ENCODE data around the gene TMEM247.
"Not testable (repeated sequence)": the region's sequence is repeated elsewhere in the genome, so short reads cannot be mapped to it uniquely, and the experiment has no call there.

The TMEM247 gene

DNA sequence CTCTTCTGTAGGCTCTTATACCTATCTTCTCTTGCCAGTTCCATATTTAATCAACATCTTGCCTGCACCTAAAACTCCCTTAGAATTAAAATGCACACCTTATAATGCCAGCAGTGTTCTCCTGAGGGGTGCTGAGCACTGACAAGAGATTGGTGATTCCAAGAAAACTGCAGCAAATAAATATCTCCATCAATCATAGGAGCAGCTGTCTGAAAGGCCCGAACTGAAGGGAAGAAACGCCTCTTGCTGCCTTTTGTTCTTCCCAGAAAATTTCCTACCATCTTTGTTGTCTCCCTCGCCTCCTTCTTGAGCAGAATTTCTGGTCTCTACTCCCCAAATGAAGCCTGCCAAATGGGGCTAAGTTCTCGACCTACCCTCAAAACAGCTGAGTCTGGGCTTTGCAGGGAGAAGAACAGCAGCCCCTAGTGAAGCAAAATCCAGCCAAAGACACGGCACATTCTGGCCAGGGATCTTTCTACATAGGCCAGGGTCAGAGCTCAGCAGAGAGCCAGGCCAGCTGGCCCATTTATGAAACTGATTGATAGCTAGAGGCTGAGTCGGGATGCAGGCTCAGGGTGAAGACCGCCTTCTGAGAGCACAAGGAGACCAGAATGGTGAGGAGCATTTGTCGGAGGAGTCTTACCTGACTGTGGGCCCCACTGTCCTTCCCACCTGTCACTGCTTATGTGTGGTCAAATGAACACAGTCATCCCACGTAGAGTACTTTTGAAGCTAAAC, 20.4 kb upstream of the TMEM247 start:
- DNase-seq (ENCODE audit: low spot score): no peak

DNA sequence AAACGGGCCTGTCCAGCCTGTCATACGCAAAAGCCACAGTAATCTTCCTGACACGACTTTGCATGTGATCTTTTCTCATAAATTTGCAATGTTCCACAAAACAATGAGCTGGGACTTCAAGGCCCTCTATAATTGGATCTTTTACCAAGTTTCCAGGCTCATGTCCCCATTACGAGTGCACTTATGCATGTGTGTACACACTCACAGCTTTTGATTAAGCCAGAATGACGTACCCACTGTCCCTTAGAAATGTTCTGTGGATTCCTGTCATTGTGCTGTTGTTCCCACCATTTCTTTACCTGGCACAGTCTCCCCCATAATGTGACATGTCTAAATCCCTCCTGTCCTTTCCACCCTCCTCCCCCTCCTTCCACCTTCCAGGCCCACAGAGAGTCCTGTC, 19.7 kb upstream of the TMEM247 start:
- no peak for DNase-seq (ENCODE audit: low spot score)

DNA sequence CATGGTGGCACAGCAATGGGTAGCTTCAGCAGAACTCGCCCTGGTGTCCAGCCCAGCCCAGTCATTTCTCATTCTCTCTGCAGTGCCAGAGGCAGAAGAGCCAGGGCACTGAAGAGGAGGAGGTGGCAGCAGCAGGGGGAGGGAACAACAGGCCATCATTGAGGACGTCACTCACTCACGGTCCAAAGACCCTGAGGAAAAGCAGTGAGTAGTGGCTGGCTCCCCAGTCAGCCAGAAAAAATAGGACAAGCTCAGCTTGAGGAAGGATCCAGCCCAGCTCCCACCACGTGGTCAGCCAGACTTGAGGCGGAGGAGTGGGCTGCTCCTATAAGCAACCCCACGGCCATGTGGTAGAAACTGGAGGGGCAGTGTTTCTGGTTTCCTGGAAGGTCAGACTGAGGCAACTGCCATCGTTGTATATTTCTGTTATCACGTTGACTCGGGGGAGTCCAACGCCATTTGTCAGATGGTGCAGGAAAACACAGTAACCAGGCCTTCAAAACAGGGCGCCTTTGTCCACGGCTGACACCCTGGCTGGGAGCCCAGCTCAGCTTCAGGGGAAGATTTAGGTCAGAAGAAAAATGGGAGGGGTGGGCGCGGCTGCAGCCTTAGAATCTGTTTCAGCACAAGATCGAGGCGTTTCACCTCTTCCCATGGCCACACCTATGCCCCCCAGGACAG, 19.0 kb upstream of the TMEM247 start:
- no peak for DNase-seq (ENCODE audit: low spot score)

DNA sequence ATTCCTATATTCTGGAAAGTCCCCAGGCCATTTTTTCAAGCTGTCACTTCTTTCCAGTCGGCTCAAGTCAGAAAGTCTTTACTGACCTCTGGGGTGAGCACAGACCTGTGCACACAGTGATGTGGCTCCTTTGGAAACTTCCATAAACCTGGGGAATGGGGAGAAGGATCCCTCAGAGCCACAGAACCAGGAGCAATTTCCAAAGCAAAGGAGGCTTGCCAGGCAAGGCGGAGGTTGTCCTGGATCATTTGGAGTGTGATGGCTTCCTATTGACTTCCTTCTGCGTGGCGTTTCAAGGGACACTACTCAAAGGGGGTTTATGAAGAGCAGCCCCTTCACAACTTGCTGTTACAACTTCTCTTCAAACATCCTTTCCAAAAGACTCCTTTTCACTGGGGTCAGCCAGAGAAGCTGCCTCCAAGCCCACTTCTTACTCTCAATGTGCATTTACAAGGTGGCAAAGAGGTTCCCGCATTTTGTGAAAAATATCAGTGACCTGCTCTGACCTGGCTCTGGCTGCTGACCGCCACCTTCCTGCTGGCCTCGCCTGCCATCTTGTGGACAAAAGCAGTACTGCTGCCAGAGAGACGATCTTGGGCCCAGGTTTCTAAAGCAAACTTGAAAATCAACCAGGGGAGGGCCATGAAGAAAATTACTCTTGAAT, 18.2 kb upstream of the TMEM247 start:
- DNase-seq (ENCODE audit: low spot score): peak; percentile 79

DNA sequence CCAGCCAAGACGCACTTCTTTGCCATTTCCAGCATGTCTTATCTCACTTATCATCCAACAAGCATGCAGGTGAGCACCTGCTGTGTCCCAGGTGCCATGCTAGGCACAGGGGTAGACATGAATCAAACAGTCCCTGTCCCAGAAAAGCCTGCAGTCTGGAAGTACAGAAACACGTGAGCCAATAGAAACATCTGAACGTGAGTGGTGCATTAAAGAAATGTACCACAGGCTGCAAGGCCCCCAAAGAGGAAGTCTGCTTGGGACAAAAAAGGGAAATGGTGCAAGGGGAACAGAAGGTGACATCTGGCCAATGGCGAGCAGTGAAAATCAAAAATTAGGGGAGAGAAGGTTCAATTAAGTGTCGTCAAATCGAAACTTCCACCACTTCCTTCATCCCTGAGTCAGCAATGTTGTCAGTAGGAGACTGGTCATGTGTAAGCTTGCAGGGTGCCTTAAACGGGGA, 17.6 kb upstream of the TMEM247 start:
- DNase-seq (ENCODE audit: low spot score): no peak

DNA sequence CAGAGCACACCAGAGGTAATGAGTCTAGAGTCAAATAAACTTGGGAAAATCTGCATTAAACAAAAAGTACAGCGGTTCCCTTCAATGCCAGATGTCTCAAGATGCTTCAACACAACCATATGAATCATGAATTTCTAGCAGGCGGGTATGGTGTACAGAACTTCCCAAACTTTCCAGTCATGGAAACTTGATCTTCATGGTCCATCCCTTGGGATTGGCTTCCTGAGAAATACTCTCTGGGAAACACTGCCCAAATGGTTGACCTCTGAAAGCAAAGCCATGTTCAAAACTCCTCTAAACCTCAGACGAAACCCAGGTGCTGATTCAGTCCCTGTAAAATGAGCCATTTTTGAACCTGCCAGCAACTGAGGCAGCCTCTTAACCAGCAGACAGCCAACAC, 16.4 kb upstream of the TMEM247 start:
- DNase-seq (ENCODE audit: low spot score): no peak

DNA sequence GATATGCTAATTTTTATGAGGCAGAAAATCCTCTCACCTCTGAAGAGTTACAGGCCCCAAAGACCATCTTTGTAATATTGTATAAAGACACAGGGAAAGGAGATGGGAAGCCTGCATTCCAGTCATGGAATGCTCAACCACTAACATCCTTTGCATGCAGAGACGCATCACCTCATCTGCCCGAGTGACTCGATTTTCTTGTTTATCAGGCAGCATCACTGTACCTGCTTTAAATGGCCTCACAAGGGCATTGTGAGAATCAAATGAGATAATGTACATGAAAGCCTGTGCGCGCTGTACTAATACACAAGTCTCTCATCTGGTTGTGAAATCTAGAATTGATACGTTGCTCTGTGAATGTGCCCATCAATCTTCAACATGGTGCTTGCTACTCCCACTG, 10.2 kb upstream of the TMEM247 start:
- no peak for DNase-seq (ENCODE audit: low spot score)

DNA sequence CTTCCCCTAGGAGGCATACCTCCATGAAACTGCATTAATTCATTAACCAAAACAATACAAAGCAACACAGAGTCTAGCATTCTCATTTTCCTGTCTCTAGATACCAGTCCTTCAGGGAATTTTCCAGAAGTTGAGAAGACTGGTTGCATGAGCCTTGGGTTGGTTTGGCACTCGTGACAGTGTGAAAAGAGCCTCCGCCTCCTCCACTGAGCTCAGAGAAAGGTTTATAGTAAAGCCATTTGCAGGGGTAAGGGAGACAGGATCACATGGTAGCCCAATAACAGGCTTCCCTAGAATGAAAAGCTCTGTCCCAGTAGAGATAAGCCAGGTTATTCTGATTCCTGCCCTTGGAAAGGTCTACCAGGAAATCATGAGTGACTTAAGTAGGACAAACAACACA, 9.7 kb upstream of the TMEM247 start:
- DNase-seq (ENCODE audit: low spot score): no peak

DNA sequence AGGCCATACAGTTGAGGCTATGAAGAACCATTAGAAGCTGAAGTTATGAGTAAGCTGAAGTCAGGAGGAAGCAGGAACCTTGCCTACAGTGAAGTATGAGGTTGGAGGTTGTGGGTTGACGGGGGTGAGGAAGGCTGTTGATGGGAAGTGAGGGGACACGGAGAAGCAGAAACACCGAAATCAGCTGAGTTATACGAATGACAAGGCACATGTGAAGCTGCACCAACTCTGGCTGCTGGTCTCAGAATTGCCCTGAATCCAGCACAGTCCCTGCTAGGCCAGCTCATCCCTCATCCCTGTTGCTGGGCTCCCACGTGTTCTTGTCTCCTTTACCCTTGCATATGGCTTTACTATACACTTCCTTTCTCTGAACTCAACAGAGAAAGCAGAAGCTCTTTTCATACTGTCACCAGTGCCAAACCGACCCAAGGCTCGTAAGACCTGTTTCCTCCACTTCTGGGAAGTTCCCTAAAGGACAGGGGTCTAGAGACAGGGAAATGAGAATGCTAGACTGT, 9.2 kb upstream of the TMEM247 start:
- DNase-seq (ENCODE audit: low spot score): no peak

DNA sequence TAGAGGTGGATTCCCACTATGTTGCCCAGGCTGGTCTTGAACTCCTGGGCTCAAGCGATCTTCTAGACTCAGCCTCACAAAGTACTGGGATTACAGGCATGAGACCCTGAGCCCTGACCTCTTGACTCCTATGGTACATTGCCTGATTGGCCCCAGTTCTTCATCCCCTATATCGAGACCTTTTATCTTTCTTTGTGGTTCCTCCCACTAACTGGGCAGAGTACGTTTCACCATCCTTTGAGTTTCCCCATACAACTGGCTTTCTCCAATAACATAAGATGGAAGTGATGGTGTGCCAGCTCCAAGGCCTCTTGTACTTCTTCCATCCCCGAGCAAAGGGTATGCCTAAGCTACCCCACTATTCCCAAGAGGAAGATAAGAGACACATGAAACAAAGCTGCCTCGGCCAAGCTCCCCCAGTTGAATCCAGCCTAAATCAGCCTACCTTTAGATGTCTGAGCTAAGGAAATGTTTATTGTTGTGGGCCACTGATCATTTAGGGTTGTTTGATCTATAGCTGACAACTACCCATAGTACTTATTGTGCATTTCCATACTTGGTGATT, 8.3 kb upstream of the TMEM247 start:
- DNase-seq (ENCODE audit: low spot score): no peak

DNA sequence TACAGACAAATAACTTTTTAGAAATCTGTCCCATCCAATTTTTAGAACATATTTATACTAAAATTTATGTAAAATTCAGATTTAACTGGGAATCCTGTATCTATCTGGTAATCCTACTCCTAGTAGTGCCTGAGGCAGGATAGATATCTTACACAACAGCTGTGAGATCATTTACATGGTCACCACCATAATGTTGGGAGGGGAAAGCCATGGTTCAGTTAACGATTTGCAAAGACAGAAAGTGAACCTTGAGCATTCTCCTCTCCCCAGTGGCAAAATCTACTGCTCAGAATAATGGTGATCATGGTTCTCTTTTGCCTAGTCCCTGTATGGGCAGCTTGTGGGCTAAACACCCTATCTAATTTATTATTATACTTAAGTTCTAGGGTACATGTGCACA, 7.7 kb upstream of the TMEM247 start:
- DNase-seq (ENCODE audit: low spot score): no peak

DNA sequence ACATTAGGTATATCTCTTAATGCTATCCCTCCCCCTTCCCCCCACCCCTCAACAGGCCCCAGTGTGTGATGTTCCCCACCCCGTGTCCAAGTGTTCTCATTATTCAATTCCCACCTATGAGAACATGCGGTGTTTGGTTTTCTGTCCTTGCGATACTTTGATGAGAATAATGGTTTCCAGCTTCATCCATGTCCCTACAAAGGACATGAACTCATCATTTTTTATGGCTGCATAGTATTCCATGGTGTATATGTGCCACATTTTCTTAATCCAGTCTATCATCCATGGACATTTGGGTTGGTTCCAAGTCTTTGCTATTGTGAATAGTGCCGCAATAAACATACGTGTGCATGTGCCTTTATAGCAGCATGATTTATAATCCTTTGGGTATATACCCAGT, 7.2 kb upstream of the TMEM247 start:
- not testable (repeated sequence) for DNase-seq (ENCODE audit: low spot score)

DNA sequence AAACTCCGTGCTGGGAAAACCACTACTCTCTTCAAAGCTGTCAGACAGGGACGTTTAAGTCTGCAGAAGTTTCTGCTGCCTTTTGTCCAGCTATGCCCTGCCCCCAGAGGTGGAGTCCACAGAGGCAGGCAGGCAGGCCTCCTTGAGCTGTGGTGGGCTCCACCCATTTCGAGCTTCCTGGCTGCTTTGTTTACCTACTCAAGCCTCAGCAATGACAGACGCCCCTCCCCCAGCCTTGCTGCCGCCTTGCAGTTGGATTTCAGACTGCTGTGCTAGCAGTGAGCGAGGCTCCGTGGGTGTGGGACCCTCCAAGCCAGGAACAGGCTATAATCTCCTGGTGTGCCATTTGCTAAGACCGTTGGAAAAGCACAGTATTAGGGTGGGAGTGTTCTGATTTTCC, 1.9 kb upstream of the TMEM247 start:
- not testable (repeated sequence) for DNase-seq (ENCODE audit: low spot score)

DNA sequence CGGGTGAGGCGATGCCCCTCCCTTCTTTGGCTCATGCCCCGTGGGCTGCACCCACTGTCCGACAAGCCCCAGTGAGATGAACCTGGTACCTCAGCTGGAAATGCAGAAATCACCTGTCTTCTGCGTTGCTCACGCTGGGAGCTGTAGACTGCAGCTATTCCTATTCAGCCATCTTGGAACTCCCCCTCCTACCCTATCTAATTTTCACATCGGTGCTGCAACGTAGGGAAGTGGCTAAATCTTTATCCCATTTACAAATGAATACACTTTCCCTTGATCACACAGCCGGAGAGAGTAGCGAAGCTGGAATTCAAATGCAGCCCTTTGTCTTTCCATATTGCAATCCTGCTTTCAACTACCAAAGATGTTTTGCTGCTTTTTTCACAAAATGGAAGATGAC, 1.4 kb upstream of the TMEM247 start:
- DNase-seq (ENCODE audit: low spot score): no peak

DNA sequence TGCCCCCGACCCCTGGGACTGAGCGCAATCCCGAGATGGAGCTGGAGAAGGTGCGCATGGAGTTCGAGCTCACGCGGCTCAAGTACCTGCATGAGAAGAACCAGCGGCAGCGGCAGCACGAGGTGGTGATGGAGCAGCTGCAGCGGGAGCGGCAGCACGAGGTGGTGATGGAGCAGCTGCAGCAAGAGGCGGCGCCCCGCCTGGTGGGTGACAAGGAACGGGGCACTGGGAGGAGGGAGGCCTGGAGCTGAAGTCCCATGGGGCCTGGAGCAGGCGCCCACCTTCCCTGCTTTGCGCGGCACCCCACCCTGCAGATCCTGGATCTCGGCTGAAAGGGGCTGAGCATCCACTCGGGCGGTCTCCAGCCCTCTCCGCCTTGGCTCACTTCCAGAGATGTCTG, 1.2 kb downstream of the TMEM247 start:
- no peak for DNase-seq (ENCODE audit: low spot score)

DNA sequence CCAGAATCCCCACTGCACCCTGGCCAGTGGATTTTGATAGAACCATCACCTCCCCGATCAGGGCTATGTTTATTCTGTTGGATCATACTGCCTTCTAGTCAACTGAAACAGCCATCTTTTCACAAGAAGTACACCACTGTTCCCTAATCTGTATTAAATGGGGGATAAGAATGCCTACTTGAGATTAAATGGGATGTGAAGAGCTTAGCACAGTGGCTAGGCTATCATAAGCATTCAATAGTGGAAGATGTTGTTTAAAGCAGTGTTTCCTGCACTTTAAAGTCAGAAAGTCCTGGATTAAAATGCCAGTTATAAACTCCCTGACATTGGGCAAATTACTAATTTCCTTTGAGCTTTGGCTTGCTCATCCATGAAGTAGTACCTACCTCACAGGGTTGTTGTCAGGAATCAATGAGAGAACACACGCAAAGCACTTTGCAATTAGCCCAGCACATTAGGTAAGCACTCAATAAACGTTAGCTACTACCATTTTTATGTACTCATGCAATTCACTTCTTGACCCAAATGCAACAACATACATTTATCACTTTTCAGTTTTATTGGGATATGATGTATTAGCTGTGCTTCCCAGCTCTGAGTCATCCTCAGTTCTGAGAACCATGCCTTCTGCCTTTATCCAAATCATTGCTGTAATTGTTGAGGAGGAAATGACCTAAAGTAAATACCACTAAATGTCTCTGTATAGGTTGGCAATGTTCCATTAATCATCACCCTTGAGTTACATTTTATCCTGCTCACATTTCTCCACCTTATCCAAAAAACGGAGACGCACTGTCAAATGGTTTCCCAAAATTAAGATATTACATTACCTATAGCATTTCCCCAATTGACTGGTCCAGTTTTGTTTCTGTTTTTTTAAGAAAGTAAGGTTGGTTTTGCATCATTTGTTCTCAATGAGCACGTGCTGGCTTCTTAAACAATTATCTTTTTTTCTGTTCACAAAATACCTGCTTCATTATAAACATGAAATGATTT, 2.1 kb downstream of the TMEM247 start:
- no peak for DNase-seq (ENCODE audit: low spot score)

DNA sequence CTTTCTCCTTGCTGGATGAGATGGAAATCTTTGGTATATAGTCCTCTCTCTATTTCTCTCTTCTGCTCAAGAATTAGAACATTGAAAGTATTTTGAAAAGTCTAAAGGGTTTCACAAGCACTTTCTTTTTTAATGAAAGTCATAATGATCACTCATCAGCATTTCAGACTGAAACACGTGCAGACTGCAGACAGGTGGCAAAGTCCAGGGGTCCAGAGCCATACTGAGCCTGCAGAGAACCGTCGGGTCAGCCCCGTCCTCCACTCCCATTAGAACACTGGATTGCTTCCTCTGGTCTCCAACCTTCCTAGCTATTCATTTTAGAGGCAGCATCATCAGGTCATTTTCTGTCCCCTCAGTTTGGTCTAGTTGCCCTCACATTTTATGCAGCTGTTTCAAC, 3.1 kb downstream of the TMEM247 start:
- no peak for DNase-seq (ENCODE audit: low spot score)

DNA sequence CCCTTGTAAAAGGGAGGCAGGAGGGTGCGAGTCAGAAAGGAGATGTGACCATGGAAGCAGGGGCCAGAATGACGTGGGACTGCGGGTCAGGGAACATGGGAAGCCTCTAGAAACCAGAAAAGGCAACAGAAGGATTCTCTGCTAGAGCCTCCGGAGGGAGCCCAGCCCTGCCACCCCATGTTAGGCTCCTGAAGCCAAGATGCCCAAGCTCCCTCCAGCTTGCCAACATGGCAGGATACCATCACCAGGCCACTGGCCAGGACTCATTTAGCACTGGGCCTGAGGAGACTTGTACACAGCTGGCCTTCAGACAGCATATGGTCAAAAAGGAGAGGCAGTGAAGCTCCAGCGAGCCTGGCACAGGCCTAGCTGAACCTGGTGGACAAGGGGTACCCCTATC, 5.6 kb downstream of the TMEM247 start:
- no peak for DNase-seq (ENCODE audit: low spot score)

DNA sequence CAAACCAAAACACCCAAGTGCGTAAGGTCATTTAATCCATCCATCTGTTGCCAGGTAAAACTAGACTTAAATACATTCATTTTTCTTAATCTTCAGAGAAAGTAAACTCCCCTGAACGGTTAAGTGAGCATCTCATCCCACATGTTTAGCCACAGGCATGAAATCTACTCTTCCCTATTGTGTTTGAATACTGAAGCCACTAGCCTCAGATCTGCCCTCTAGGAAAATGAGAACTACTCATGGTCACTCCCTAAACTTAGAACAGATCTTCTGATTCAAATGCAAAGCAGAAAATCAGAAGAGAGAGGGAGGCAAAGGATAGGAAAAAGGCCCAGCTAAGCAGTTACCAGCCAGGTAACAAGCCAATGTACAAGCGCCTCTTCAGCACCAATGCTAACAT, 7.1 kb downstream of the TMEM247 start:
- DNase-seq (ENCODE audit: low spot score): no peak

DNA sequence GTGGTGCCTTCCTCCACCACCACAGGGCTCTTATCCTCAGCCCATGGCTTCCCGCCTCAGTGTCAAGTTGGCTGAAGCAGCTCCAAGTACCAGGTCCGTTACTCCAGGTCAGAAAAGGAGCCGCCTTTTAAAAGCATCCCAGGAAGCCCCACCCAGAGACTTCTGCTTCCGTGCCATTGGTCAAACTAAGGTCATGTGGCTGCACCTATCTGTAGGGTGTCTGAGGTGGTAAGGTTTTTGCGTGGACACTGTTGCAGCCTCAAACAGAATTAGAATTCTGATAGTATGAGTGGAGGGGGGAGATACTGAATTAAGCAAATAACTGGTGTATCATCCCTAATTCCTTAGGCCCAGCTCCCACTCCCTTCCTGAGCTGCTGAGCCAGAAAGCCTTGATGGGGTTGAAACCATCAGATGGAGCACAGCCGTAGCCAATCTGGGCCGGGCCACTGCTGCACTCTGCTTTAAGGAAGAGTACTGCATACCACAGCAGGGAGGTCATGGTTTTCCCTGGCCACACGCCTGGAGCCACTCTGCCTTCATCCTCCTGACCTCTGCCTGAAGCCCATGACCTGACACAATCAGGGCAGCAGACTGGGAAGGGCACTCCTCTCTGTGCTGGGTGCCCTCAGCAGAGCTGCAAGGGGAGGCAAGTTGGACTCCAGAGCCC, 8.4 kb downstream of the TMEM247 start:
- no peak for DNase-seq (ENCODE audit: low spot score)

DNA sequence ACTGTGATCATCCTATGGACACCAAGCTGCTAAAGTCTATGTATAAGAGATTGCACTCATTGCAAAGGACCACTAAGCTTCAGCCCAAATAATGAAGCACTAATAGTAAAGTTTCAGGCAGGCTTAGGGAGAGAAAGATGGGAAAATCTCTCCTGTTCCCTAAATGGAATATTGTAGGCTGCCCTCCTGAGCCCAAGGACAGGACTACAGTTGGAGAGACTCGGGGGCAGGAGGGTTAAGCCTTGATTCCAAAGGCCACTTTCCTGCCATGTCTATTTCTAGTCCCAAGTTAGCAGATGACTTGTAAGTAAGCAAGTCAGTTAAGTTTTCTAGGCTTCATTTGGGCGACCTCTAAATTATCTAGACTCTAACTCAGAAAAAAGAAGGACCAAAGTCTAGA, 9.0 kb downstream of the TMEM247 start:
- DNase-seq (ENCODE audit: low spot score): no peak

Measured in iPS-NIHi11 (cell line).